Upper lobe of left lung (tissue), 4 donors: Measurements from ENCODE around the gene AKAP14.

Experiments
- CTCF ChIP-seq, 6 experiments: fragments of 450-650 bp in 4 of 6; fragments of 200-600 bp in 2 of 6; sonication (generic) in 2 of 6; IDR thresholded peaks; one replicate each; pipeline ENCODE4 v1.5.1; 2016 to 2019; ENCODE audit warnings: antibody characterized with exemption in 6 of 6
- POLR2A ChIP-seq, 4 donors: fragments of 450-650 bp; IDR thresholded peaks; one replicate each; pipeline ENCODE4 v1.5.1; 2016 to 2017; ENCODE audit warnings: antibody characterized with exemption in 4 of 4, mild to moderate bottlenecking in 2 of 4
- POLR2AphosphoS5 ChIP-seq, 2 donors: sonication (generic); formaldehyde crosslinking; IDR thresholded peaks; one replicate each; pipeline ENCODE4 v1.5.1; 2017; ENCODE audit warnings: antibody characterized with exemption in 2 of 2

DNA sequence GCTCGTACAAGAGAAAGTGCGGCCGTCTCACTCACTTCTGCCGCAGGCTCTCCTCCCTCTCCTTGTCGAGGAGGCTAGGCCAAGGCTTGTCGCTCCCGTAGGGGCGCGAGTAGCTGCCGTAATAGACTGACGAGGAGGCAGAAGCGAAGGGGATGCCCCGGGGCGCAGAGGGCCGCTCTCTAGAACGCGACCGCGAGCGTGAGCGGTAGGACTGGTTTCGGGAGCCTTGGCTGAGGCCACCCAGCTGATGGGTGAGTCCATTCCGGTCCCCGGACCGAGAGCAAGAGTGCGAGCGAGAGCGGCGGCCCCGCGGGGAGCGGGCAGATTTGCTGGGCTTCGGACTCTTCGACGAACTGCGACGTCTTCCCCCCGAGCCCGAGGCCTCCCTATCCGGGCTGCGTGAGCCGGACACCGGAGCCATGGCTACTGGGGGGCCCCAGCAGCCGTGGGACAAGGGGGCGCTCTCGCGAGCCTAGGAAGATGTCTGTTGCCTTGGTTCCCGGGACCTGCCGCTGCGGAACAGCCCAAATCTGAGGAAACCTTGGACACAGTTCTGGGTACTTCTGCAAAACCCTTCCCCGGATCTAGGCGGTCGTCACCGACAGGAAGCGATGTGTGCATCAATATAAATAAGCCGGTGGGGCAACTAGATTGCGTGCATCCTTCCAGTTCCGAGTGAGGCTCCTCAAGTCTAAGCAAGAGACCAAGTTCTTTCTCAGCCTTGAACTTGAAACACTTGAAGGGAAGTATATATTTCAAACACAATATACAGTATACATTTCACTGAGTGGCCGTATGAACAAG is 47.7 kb downstream of the AKAP14 start, which contains the start of gene NKAP:
- peak in 1 of 6 experiments; percentile 8 for TF ChIP-seq CTCF (IDR thresholded peaks at IDR 0.05)
- peak in 3 of 4 donors; percentile 28 to 65 (median 46) for TF ChIP-seq POLR2A (IDR thresholded peaks at IDR 0.05)
- peak; percentile 56 to 70 for TF ChIP-seq POLR2AphosphoS5 (IDR thresholded peaks at IDR 0.05)
